GM12874 (cell line): ENCODE data around the gene RADIL.

Source experiments
- CTCF ChIP-seq: IDR thresholded peaks from 2 replicates; pipeline ENCODE4 v1.5.1; 2011; ENCODE audit warnings: low read depth, mild to moderate bottlenecking, control low read depth, low read length, moderate library complexity; ENCODE audit not compliant: insufficient read depth

The RADIL gene

DNA sequence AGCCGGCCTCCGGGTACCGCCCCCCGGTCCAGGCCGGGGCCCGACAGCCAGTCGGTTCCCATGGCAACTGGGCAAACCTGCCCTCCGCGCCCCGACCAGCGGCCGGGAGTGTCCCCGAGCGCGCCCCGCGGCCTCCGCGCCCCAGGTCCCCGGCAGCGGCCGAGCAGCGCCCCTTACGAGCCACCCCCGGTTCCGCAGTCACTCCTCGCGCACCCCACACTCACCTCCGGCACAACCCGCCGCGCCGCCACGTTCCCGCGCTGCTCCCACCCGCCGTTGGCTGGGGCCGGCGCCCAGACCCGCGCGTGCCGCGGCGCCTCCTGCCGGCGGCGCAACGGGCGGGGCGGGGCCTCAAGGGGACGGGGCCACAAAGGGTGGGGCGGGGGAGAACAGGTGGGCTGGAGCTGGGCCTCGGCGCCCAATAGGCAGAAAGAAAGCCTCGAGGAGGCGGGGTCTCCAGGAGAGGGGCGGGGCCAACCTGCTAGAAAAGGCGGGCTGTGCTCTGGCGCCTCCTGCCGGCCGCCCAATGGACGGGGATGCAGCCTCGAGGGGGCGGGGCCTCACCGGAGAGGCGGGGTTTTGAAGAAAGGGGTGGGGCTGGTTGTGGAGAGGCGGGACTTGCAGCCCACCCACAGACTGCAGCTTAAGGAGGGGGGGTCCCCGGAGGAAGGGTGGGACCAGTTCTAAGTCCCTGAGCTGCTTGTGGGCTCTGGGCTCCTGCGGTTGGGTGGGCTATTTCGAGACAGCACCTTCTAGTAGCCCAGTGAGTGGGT lies at the start of gene RADIL:
Gene RADIL (minus strand): TSS at position 345 of the 773 bp plus-strand sequence. CDS start 5,577 bp downstream, outside the sequence.
- TF ChIP-seq CTCF = peak; percentile 48

GRCh38 chr7:4931943-4932342 lies 48.4 kb upstream of the RADIL start:
- no peak for TF ChIP-seq CTCF

DNA sequence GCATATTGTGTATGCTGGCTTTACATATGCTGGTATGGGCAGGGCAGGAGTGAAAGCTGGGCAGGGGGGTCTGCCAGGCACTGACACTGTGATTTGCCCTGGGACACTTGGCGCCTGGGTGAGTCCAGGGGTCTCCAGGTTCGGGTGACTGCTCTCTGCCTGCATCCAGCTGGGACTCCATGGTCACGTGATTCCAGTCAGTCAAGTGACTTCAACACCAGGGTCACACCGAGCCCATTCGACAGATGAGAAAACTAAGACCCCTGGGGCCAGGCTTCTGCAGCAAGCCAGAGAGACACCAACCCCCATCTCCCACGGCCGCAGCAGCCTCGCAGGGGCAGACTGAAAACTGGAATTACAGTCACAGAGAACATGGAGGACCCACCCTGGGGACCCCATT lies 45.5 kb upstream of the RADIL start:
- TF ChIP-seq CTCF = no peak

DNA sequence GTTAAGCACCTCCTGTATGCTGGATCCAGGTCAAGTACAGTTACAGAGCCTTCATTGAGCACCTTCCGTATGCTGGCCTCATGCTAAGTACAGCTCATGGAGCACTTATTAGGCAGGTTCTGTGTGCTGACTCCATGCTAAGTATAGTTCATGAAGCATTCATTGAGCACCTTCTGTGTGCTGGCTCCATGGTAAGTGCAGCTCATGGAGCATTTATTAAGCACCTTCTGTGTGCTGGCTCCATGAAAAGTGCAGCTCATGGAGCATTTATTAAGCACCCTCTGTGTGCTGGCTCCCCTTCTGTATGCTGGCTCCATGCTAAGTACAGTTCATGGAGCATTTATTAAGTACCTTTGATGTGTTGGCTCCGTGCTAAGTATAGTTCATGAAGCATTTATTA lies 44.9 kb upstream of the RADIL start:
- no peak for TF ChIP-seq CTCF

GRCh38 chr7:4919969-4920766 lies 36.7 kb upstream of the RADIL start:
- no peak for TF ChIP-seq CTCF

- no peak for TF ChIP-seq CTCF
These were observed 32.6 kb upstream of the RADIL start for GRCh38 chr7:4916113-4916512.

- TF ChIP-seq CTCF = no peak
These were observed 27.8 kb upstream of the RADIL start for GRCh38 chr7:4911111-4911828.
